Vagina (tissue), 2 donors: ENCODE data around the gene ALOX12B.

Experiments
- POLR2A ChIP-seq, 2 donors: fragments of 450-650 bp; IDR thresholded peaks; one replicate each; pipeline ENCODE4 v1.6.1; 2017; ENCODE audit warnings: antibody characterized with exemption in 2 of 2, mild to moderate bottlenecking in 2 of 2, moderate library complexity in 2 of 2
- TF ChIP-seq, protein P1 (sequence below), 3 experiments: fragments of 450-650 bp in 2 of 3; fragments of 200-600 bp in 1 of 3; sonication (generic) in 1 of 3; IDR thresholded peaks; one replicate each; pipeline ENCODE4 v1.5.1; 2017 to 2019; ENCODE audit warnings: antibody characterized with exemption in 3 of 3, mild to moderate bottlenecking in 2 of 3, moderate library complexity in 2 of 3

GRCh38 chr17:8087075-8087951, at the start of gene ALOX12B:
- TF ChIP-seq, protein P1, sequence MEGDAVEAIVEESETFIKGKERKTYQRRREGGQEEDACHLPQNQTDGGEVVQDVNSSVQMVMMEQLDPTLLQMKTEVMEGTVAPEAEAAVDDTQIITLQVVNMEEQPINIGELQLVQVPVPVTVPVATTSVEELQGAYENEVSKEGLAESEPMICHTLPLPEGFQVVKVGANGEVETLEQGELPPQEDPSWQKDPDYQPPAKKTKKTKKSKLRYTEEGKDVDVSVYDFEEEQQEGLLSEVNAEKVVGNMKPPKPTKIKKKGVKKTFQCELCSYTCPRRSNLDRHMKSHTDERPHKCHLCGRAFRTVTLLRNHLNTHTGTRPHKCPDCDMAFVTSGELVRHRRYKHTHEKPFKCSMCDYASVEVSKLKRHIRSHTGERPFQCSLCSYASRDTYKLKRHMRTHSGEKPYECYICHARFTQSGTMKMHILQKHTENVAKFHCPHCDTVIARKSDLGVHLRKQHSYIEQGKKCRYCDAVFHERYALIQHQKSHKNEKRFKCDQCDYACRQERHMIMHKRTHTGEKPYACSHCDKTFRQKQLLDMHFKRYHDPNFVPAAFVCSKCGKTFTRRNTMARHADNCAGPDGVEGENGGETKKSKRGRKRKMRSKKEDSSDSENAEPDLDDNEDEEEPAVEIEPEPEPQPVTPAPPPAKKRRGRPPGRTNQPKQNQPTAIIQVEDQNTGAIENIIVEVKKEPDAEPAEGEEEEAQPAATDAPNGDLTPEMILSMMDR (IDR thresholded peaks at IDR 0.05), result no peak
- no peak for TF ChIP-seq POLR2A (IDR thresholded peaks at IDR 0.05)
